ENCODE measurements around the gene MIA2.

DNA sequence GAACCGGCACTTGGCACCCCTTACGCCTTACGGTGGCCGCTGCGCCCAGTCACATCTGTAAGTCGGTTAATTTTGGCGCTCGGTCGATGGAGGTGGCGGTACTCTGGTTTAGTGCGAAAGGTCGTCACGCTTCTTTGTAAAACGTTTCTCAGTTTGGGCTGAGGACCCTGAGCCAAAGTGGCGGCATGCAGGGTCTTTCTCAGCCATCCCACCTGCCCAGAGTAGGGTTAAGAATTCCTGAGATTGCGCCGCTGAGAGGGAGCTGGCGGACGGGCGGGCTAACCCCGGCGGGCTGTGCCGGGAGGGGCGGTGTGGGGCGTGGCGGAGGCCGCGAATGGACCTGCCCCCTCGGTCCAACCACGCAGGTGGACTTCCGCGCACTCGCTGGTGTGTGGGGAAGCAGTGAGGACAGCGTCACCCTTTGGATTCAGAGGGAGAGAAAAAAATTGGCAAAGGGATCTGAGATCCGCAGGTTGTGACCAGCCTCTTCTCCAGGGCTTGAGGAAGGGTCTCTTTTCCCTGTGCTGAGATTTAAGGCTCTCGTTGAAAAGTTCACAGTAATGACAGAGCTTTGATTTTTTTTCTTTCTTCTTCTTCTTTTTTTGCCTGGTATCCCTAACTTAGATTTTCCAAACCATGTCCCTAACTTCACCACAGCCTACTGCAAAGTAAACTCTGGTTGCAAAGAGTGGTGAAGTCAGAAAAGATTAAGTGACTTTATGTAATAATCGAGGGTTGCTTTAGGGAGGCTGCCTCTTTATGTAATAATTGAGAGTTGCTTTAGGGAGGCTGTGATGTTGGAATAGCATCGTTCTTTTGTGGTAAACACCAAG is 199.1 kb downstream of the MIA2 start:
- TF ChIP-seq, protein P1, sequence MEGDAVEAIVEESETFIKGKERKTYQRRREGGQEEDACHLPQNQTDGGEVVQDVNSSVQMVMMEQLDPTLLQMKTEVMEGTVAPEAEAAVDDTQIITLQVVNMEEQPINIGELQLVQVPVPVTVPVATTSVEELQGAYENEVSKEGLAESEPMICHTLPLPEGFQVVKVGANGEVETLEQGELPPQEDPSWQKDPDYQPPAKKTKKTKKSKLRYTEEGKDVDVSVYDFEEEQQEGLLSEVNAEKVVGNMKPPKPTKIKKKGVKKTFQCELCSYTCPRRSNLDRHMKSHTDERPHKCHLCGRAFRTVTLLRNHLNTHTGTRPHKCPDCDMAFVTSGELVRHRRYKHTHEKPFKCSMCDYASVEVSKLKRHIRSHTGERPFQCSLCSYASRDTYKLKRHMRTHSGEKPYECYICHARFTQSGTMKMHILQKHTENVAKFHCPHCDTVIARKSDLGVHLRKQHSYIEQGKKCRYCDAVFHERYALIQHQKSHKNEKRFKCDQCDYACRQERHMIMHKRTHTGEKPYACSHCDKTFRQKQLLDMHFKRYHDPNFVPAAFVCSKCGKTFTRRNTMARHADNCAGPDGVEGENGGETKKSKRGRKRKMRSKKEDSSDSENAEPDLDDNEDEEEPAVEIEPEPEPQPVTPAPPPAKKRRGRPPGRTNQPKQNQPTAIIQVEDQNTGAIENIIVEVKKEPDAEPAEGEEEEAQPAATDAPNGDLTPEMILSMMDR (IDR thresholded peaks at IDR 0.05), result peak in 2 of 3 donors; percentile 14 to 43
- TF ChIP-seq EP300 (IDR thresholded peaks at IDR 0.05), result no peak

Measured in ovary (tissue), 3 donors.